Right forelimb (tissue), 1 donor: Measurements from ENCODE around the gene EIF2B5.
A peak's percentile ranks its signal among the peaks of the same experiment; 100 is the strongest.
"Not testable (repeated sequence)": the region's sequence is repeated elsewhere in the genome, so short reads cannot be mapped to it uniquely, and the experiment has no call there.

Experiments used
- DNase-seq: peaks from one replicate; pipeline ENCODE4 v3.0.0-alpha.2; 2018

The EIF2B5 gene

GRCh38 chr3:184148076-184148475, 12.9 kb downstream of the EIF2B5 start:
- no peak for DNase-seq

GRCh38 chr3:184149123-184149522, 14.0 kb downstream of the EIF2B5 start:
- no peak for DNase-seq

GRCh38 chr3:184149770-184150169, 14.6 kb downstream of the EIF2B5 start:
- DNase-seq: not testable (repeated sequence)

GRCh38 chr3:184154885-184155643, 19.9 kb downstream of the EIF2B5 start, which contains the start of gene DVL3:
TSS of gene DVL3 (plus strand) at chr3:184155377. CDS start at chr3:184155636, 259 bp downstream.
- peak; percentile 71 for DNase-seq

- DNase-seq: no peak
These were observed 20.7 kb downstream of the EIF2B5 start for GRCh38 chr3:184155644-184156521.

GRCh38 chr3:184156522-184156955, 21.4 kb downstream of the EIF2B5 start:
- DNase-seq: peak; percentile 83

- DNase-seq: no peak
These were observed 22.0 kb downstream of the EIF2B5 start for GRCh38 chr3:184157206-184157605.

GRCh38 chr3:184158404-184158803, 23.2 kb downstream of the EIF2B5 start:
- no peak for DNase-seq

GRCh38 chr3:184160456-184160855, 25.3 kb downstream of the EIF2B5 start:
- DNase-seq: no peak

- DNase-seq: not testable (repeated sequence)
These were observed 27.5 kb downstream of the EIF2B5 start for GRCh38 chr3:184162571-184163070.

- DNase-seq: no peak
These were observed 29.6 kb downstream of the EIF2B5 start for GRCh38 chr3:184164648-184165330.

- DNase-seq: no peak
These were observed 30.4 kb downstream of the EIF2B5 start for GRCh38 chr3:184165543-184165942.

- no peak for DNase-seq
These were observed 31.5 kb downstream of the EIF2B5 start for GRCh38 chr3:184166671-184167070.

GRCh38 chr3:184167786-184168185, 32.6 kb downstream of the EIF2B5 start:
- no peak for DNase-seq

- no peak for DNase-seq
These were observed 33.4 kb downstream of the EIF2B5 start for GRCh38 chr3:184168363-184169120.

- DNase-seq: no peak
These were observed 35.0 kb downstream of the EIF2B5 start for GRCh38 chr3:184169896-184170875.

- no peak for DNase-seq
These were observed 36.4 kb downstream of the EIF2B5 start for GRCh38 chr3:184171562-184171961.

GRCh38 chr3:184172681-184173373, 37.7 kb downstream of the EIF2B5 start:
- no peak for DNase-seq

- no peak for DNase-seq
These were observed 38.2 kb downstream of the EIF2B5 start for GRCh38 chr3:184173374-184173722.

GRCh38 chr3:184174284-184174645, 39.1 kb downstream of the EIF2B5 start:
- peak; percentile 51 for DNase-seq
